CD4-positive, alpha-beta T cell (primary cell): Measurements from ENCODE around the gene SENP7. TPM values are rescaled to one million over a fixed set of nuclear protein-coding genes. Genes with fewer than 3 reads are reported as not detected.
"Not testable (repeated sequence)": the region's sequence is repeated elsewhere in the genome, so short reads cannot be mapped to it uniquely, and the experiment has no call there.

Experiments used
- ATAC-seq: fragments of 200-7000 bp; cut with Tn5 transposase; one replicate; pipeline ENCODE4 v1.10.0; 2022; ENCODE audit warnings: mild to moderate bottlenecking; ENCODE audit not compliant: poor library complexity
- CTCF ChIA-PET: fragments of 350-600 bp; sonication (Branson Sonifier 250); formaldehyde crosslinking; loops from one replicate; lab custom pipeline; 2021; ENCODE audit warnings: antibody characterized with exemption, inconsistent platforms; lab: Charles Lee
- POLR2A ChIA-PET: fragments of 350-600 bp; sonication (Branson Sonifier 250); formaldehyde crosslinking; loops from one replicate; lab custom pipeline; 2021; ENCODE audit warnings: antibody characterized with exemption, inconsistent platforms; lab: Charles Lee
- DNase-seq, 14 experiments: peaks; one replicate each; pipeline ENCODE4 v3.0.0-alpha.2; 2013 to 2020; ENCODE audit warnings: mixed read lengths in 2 of 14
- H3K27ac ChIP-seq, 2 donors: one replicate each; pipeline versions ENCODE4 v1.5.1 to v1.7.0; 2013; ENCODE audit warnings: low read length in 2 of 2, low read depth in 1 of 2, mild to moderate bottlenecking in 1 of 2
- H3K27me3 ChIP-seq, 2 experiments: 1 replicate in 1 of 2; 2 replicates in 1 of 2; pipeline versions ENCODE4 v1.6.1 to v1.7.0; 2013; ENCODE audit warnings: low read length in 2 of 2, control low read depth in 1 of 2, mild to moderate bottlenecking in 1 of 2, moderate library complexity in 1 of 2; ENCODE audit not compliant: insufficient read depth in 2 of 2, control insufficient read depth in 1 of 2
- H3K36me3 ChIP-seq: one replicate; pipeline ENCODE4 v1.6.1; 2013; ENCODE audit warnings: low read length, control low read depth; ENCODE audit not compliant: insufficient read depth
- H3K4me1 ChIP-seq: one replicate; pipeline ENCODE4 v1.6.1; 2013; ENCODE audit warnings: low read length, control low read depth; ENCODE audit not compliant: insufficient read depth
- H3K4me3 ChIP-seq: one replicate; pipeline ENCODE4 v1.5.1; 2013; ENCODE audit warnings: mild to moderate bottlenecking, low read length, moderate library complexity
- H3K9me3 ChIP-seq, 2 experiments: 1 replicate in 1 of 2; 2 replicates in 1 of 2; pipeline versions ENCODE4 v1.6.1 to v1.7.0; 2013; ENCODE audit warnings: low read length in 2 of 2, mild to moderate bottlenecking in 2 of 2, control low read depth in 1 of 2, moderate library complexity in 1 of 2; ENCODE audit not compliant: control insufficient read depth in 1 of 2, insufficient read depth in 1 of 2
- H3K27ac Mint-ChIP-seq: one replicate; pipeline ENCODE4 v1.8.0; 2020; ENCODE audit warnings: mixed read lengths
- H3K27me3 Mint-ChIP-seq: one replicate; pipeline ENCODE4 v1.8.0; 2021; ENCODE audit warnings: mixed read lengths
- H3K36me3 Mint-ChIP-seq: one replicate; pipeline ENCODE4 v1.8.0; 2021; ENCODE audit warnings: low read depth, mixed read lengths
- H3K4me1 Mint-ChIP-seq: one replicate; pipeline ENCODE4 v1.8.0; 2021; ENCODE audit warnings: low read depth, mixed read lengths
- H3K4me3 Mint-ChIP-seq: one replicate; pipeline ENCODE4 v1.8.0; 2020; ENCODE audit warnings: mild to moderate bottlenecking, mixed read lengths
- H3K9me3 Mint-ChIP-seq: one replicate; pipeline ENCODE4 v1.8.0; 2020; ENCODE audit warnings: mixed read lengths
- intact Hi-C, 2 experiments: fragments of 100-400 bp; cut with DNase I in 1 of 2; cut with micrococcal nuclease in 1 of 2; formaldehyde crosslinking; loops; one replicate each; pipeline versions ENCODE4 v1.15.1 to v1.9.0; 2023 to 2025; cut with DNase I, micrococcal nuclease
- total RNA-seq, 174 experiments: library from RNA in 2 of 174; stranded (reverse) in 2 of 174; gene quantifications; one replicate each; pipeline ENCODE4 v1.2.3 and lab custom pipeline; 2021 to 2026
- TF ChIP-seq, protein P1 (sequence below): fragments of 200-600 bp; IDR thresholded peaks from one replicate; pipeline ENCODE4 v1.8.0; 2022; ENCODE audit warnings: antibody characterized with exemption, mild to moderate bottlenecking

SENP7 gene
- total RNA-seq, 2 experiments from 2014 or later, result 37.5 to 39.3 TPM

DNA sequence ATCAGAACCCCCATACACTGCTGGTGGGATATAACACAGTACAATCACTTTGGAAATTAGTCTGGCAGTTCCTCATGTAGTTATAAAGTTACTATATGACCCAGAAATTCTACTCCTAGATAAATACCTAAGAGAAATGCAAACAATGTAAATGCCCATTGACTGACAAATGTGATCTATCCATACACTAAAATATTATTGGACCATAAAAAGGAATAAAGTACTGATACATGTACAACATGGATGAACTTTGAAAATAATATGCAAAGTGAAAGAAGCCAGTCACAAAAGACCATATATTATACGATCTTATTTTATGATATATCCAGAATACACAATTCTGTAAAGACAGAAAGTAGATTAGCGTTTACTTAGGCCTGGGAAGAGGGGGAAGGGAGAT, 200.5 kb downstream of the SENP7 start:
- Mint-ChIP-seq H3K9me3 (peaks cover 12% of the 10 kb centered on the region), H3K4me1 (no peaks in the 10 kb centered on the region), H3K36me3 (peaks cover 43% of the 10 kb centered on the region), H3K27ac (no peak overlapping the region), H3K4me3 (no peak overlapping the region), H3K27me3 (no peaks in the 10 kb centered on the region)
- TF ChIP-seq, protein P1, sequence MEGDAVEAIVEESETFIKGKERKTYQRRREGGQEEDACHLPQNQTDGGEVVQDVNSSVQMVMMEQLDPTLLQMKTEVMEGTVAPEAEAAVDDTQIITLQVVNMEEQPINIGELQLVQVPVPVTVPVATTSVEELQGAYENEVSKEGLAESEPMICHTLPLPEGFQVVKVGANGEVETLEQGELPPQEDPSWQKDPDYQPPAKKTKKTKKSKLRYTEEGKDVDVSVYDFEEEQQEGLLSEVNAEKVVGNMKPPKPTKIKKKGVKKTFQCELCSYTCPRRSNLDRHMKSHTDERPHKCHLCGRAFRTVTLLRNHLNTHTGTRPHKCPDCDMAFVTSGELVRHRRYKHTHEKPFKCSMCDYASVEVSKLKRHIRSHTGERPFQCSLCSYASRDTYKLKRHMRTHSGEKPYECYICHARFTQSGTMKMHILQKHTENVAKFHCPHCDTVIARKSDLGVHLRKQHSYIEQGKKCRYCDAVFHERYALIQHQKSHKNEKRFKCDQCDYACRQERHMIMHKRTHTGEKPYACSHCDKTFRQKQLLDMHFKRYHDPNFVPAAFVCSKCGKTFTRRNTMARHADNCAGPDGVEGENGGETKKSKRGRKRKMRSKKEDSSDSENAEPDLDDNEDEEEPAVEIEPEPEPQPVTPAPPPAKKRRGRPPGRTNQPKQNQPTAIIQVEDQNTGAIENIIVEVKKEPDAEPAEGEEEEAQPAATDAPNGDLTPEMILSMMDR, result no peak
- no peak overlapping the region for H3K4me3 ChIP-seq
- peaks cover 9 to 17% of the 10 kb centered on the region in 2 experiments for H3K9me3 ChIP-seq
- H3K27me3 ChIP-seq, result no peaks in the 10 kb centered on the region
- H3K36me3 ChIP-seq, result no peaks in the 10 kb centered on the region
- no peak for ATAC-seq
- CTCF ChIA-PET, result no interaction called here
- no peaks in the 10 kb centered on the region for H3K4me1 ChIP-seq
- intact Hi-C loops, result no loop called here
- POLR2A ChIA-PET, result no interaction called here
- H3K27ac ChIP-seq, result no peak overlapping the region
- DNase-seq, result no peak

DNA sequence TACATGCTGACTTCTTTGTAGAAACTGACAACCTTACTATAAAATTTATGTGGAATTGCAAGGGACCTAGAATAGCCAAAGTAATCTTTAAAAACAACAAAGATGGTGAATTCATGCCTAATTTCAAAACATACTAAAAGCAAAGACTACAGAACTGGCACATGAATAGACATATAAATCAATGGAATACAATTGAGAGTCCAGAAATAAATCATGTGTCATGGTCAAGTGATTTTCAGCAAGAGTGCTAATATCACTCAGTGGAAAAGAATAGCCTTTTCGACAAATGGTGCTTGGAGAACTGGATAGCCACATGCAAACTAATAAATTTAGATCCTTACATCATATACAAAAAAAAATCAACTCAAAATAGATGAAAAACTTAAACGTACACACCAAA, 201.3 kb downstream of the SENP7 start:
- Mint-ChIP-seq H3K9me3 (peaks cover 15% of the 10 kb centered on the region), H3K4me3 (no peak overlapping the region), H3K27me3 (no peaks in the 10 kb centered on the region), H3K4me1 (no peaks in the 10 kb centered on the region), H3K36me3 (peaks cover 50% of the 10 kb centered on the region), H3K27ac (no peak overlapping the region)
- intact Hi-C loops, result no loop called here
- DNase-seq (no peak), ATAC-seq (no peak)
- no peaks in the 10 kb centered on the region for H3K36me3 ChIP-seq
- H3K27ac ChIP-seq, result no peak overlapping the region
- POLR2A ChIA-PET, result interaction anchor here (0.6 kb wide), 1 partner anchor 19 kb away, joined by 3 read pairs; no protein-coding TSS in a partner anchor
- TF ChIP-seq, protein P1, result no peak
- CTCF ChIA-PET, result no interaction called here
- H3K27me3 ChIP-seq, result no peaks in the 10 kb centered on the region
- peaks cover 9 to 19% of the 10 kb centered on the region in 2 experiments for H3K9me3 ChIP-seq
- H3K4me1 ChIP-seq, result no peaks in the 10 kb centered on the region
- no peak overlapping the region for H3K4me3 ChIP-seq

DNA sequence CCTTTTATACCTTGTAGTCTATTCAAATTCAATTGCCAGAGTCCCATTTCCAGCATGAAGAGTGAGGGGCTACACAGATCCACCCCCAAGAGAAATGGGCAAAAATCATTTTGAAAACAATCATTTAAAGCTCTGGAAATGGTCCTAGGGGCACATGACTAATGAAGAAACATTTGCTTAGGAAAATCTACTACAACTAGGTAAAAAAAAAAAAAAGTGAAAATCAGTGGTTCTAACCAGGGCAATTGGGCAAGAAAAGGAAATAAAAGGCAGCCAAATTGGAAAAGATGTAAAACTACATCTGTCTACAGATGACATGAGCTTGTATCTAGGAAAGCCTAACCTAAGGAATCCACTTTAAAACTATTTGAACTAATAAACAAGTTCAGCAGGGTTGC, 202.0 kb downstream of the SENP7 start:
- Histone ChIP-seq H3K27ac (no peak overlapping the region), H3K36me3 (no peaks in the 10 kb centered on the region), H3K4me3 (no peak overlapping the region), H3K27me3 (no peaks in the 10 kb centered on the region), H3K9me3 (peaks cover 9 to 19% of the 10 kb centered on the region in 2 experiments), H3K4me1 (no peaks in the 10 kb centered on the region)
- TF ChIP-seq, protein P1, result no peak
- ChIA-PET POLR2A (no interaction called here), CTCF (no interaction called here)
- Mint-ChIP-seq H3K36me3 (peaks cover 57% of the 10 kb centered on the region), H3K4me1 (no peaks in the 10 kb centered on the region), H3K27ac (no peak overlapping the region), H3K9me3 (peaks cover 15% of the 10 kb centered on the region), H3K4me3 (no peak overlapping the region), H3K27me3 (no peaks in the 10 kb centered on the region)
- ATAC-seq (no peak), DNase-seq (no peak)
- intact Hi-C loops, result no loop called here

DNA sequence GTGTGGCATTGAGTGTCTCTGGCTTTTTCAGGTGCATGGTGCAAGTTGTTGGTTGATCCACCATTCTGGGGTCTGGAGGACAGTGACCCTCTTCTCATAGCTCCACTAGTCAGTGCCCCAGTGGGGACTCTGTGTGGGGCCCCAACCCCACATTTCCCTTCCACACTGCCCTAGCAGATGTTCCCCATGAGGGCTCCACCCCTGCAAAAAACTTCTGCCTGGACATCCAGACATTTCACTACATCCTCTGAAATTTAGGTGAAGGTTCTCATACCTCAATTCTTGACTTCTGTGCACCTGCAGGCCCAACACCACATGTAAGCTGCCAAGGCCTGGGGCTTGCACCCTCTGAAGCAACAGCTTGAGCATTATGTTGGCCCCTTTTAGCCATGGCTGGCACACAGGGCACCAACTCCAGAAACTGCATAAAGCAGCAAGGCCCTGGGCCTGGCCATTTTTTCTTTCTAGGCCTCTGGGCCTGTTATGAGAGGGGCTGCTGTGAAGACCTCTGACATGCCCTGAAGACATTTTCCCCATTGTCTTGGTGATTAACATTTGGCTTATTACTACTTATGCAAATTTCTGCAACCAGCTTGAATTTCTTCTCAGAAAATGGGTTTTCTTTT, 204.8 kb downstream of the SENP7 start:
- H3K4me1 ChIP-seq, H3K36me3 ChIP-seq, DNase-seq, H3K4me1 Mint-ChIP-seq, H3K27me3 ChIP-seq, H3K27me3 Mint-ChIP-seq, H3K4me3 ChIP-seq, H3K27ac ChIP-seq, CTCF ChIA-PET, H3K27ac Mint-ChIP-seq, POLR2A ChIA-PET, intact Hi-C loops, H3K4me3 Mint-ChIP-seq, ATAC-seq: not testable (repeated sequence)
- Mint-ChIP-seq H3K36me3 (peaks cover 65% of the 10 kb centered on the region), H3K9me3 (peaks cover 15% of the 10 kb centered on the region)
- H3K9me3 ChIP-seq, result peaks cover 9 to 19% of the 10 kb centered on the region in 2 experiments
